CD4-positive, alpha-beta T cell treated with Interleukin-1 beta for 1 hour (primary cell): Measurements from ENCODE around the gene UNC119B.
"Not testable (repeated sequence)": the region's sequence is repeated elsewhere in the genome, so short reads cannot be mapped to it uniquely, and the experiment has no call there.

Experiments
- DNase-seq, 2 donors: peaks; one replicate each; pipeline ENCODE4 v3.0.0-alpha.2; 2020 to 2022

The UNC119B gene

DNA sequence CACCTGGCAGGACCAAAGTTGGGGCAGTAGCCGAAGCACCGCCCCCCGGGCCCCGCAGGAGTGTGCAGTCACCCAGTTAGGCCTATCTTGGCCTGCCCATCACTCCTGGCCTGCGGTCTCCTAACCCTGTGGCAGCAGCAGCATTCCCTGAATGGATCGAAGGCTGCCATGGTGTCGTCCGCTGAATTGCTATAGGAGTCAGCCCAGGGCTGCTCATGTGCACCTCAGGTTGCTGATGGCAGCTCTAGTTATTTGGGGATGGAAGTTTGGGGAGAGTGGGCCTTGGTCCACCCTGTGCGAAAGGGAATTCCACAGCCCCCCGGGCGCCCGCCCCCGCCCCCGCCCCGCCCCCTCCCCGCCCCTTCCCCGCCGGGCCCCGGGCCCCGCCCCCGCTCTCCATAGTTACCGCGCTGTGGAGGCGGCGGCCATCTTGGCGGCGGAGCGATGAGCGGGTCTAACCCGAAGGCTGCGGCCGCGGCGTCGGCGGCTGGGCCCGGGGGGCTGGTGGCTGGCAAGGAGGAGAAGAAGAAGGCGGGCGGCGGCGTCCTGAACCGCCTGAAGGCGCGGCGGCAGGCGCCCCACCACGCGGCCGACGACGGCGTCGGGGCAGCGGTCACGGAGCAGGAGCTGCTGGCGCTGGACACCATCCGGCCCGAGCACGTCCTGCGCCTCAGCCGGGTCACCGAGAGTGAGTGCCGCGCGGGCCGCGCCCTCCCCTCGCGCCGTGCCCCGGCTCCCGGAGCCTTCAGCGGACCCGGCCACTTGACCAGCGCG, at the start of gene UNC119B:
TSS of gene UNC119B (plus strand) at position 428 of the 774 bp plus-strand sequence. CDS start at position 445, 17 bp downstream.
- DNase-seq = peak; percentile 71 to 76

GRCh38 chr12:120661432-120661831, 48.8 kb upstream of the UNC119B start:
- DNase-seq = no peak

- peak in 1 of 2 donors; percentile 42 for DNase-seq
Measured at GRCh38 chr12:120662879-120663278, 47.4 kb upstream of the UNC119B start.

DNA sequence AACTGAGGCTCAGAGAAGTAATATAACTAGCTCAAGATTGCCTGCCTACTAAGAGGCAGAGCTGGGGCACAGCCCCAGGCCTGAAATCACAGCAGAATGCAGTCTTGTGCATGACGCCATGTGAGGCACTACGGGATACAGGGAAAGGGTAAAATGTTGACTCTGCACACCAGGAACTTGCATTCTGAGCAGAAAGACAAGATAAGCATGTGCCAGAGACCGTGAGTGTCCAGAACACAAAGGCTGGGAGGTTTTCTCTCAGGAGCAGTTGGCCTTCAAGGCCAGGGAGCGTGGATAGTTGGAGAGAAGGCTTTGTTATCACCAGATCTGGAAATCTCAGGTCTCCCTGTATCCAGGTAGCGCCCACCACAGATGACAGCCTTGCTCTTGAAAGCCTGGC, 46.5 kb upstream of the UNC119B start:
- no peak for DNase-seq

DNA sequence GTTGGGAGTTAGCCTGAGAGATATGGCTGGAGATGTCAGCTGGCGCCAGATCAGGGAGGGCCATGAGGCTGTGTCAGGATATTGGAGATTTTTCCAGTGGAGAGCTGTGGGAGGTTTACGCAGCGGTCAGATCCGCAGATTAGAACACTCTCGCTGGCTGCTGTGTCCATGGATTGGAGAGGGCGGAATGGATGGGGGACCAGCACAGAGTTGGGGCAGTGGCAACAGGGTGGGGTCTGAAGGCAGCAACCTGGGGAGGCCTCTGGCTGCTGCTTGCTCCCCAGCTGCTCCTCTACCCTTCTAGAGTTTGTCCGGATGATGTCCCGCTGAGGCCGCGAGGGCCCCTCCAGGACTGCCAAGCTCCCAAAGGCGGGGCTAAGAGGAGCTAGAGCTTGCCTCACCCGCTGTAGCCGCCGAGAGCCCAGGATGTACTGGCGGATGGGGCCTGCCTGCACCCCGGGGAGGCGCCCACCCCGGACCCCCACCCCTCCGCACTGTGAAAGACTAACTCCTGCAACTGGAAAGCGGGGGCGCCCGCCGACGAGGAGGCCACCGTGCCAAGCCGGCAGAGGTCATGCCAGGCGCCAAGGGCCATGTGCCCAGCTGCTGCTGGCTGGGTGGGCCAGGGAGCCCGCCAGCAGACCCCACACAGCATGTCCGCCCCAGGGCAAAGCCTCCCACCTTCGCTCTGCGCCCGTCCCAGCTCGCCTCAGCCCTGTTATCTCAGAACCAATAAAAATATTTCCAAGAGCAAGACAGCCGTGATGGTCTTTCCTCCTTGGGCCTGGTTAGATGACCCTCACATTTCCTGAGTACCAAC, 43.5 kb upstream of the UNC119B start:
- no peak for DNase-seq

DNA sequence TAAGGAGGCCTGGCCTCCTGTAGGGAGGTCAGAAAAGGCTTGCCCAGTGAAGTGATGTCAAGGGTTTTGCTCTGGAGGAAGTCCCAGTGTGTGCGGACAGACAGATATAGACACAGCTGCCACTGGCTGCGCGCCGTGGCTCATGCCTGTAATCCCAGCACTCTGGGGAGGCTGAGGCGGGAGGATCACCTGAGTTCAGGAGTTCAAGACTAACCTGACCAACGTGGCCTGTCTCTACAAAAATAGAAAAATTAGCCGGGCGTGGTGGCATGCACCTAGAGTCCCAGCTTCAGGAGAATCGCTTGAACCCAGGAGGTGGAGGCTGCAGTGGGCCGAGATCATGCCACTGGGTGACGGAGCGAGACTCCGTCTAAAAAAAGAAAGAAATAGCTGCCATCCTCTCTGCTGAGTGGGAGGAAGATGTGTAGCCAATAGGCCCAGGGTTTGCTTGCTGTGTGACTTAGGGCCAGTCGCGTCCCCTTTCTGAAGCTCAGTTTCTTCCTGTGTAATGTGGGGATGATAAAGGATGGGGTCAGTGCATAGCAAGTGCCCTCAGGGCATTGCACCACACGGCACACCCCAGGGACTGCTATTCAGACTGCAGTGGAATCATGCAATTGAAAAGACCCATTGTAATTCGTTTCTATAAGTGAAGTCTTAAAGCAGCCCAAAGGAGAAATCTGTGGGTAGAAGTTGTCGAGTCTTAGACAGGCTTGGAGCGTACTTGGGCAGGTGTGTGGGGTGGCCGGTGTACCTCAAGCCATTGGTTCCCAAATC, 42.0 kb upstream of the UNC119B start:
- no peak for DNase-seq

GRCh38 chr12:120668868-120669840, 41.1 kb upstream of the UNC119B start:
- DNase-seq = peak in 1 of 2 donors; percentile 40

GRCh38 chr12:120670237-120670636, 40.0 kb upstream of the UNC119B start:
- not testable (repeated sequence) for DNase-seq

DNA sequence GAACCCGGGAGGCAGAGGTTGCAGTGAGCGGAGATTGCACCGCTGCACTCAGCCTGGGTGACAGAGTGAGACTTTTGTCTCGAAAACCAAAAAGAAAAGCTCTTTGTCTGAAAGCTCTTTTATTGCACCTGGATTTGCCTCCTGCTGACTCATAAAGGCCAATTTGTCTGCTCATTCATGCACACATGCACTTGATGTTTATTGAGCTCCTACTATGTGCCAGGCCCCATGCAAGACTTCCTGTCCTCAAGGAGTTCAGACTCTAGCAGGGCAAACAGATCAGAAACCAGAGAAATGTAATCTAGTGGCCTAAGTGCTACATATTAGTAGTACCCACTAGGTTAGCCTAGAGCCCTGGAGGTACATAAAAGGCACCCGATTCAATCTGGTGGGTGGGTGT, 39.6 kb upstream of the UNC119B start:
- DNase-seq = no peak

DNA sequence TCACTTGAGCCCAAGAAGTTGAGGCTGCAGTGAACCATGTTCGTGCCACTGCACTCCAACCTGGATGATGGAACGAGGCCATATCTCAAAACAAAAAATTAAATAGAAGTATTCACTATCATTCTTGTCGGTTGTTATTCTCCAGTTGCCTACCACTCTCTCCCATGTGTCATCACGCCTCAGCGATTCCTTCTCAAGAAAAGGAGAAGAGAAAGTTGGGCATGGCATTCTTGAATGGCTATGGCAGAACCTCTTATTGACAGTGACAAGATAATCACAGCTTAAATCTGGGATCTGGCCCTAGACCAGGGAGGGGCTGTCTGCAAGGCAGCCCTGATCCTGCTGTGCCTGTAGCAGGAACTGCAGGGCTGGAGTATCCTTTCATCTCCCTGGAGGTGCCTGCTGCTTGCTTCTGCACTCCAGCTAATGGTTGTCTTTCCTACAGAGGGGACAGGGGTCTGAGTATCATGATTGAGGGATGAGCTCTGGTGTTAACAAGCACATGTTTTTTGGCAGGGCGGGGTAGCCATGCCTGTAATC, 36.1 kb upstream of the UNC119B start:
- DNase-seq = peak in 1 of 2 donors; percentile 39

- DNase-seq = peak in 1 of 2 donors; percentile 29
Measured at GRCh38 chr12:120677765-120678473, 32.3 kb upstream of the UNC119B start.

GRCh38 chr12:120678572-120678971, 31.7 kb upstream of the UNC119B start:
- no peak for DNase-seq

DNA sequence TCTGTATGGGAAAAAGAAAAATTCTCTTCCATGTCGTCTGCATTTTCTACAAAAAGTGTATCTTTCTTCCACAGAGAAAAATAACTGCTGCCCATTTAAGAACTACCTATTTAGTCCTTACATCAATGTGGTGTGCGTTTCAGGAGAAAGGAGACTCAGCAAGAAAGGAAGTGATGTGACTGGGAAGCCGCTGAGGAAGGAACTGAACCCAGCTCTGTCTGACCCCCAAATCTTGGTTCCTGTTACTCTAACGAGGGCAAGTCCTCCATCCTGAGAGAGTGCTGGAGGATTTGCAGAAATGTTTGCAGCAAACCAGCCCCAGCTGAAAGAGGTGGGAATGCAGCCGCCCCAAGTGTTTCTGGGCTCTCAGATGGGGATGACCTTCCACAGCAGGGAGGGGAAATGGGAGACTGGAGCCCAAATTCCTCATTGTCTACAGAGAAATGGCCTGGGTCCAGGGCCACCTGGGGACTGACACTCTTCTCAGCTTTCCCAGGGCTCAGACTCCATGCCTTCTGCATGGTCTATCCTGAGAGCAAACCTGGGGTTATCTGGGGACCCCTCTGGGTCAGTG, 30.0 kb upstream of the UNC119B start:
- DNase-seq = no peak

- peak in 1 of 2 donors; percentile 18 for DNase-seq
Measured at GRCh38 chr12:120684523-120684932, 25.7 kb upstream of the UNC119B start.

DNA sequence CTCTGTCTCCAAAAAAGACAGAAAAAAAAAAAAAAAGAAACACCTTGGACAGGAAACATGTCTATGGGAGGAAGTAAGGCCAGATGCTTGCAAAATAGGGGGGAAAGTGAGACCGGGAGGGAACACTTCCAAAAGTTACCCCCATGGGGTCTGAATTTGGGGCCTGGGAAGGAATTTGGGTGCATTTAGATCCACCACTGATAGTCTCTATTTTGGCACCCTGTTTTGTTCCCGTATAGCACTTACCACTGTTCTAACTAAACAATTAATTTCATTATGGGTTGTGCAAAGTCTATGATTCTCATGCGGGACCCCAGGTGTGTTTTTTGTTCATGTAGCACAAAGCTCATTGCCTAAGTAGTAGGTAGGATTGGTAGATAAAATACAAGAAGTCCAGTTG, 24.7 kb upstream of the UNC119B start:
- DNase-seq = no peak

DNA sequence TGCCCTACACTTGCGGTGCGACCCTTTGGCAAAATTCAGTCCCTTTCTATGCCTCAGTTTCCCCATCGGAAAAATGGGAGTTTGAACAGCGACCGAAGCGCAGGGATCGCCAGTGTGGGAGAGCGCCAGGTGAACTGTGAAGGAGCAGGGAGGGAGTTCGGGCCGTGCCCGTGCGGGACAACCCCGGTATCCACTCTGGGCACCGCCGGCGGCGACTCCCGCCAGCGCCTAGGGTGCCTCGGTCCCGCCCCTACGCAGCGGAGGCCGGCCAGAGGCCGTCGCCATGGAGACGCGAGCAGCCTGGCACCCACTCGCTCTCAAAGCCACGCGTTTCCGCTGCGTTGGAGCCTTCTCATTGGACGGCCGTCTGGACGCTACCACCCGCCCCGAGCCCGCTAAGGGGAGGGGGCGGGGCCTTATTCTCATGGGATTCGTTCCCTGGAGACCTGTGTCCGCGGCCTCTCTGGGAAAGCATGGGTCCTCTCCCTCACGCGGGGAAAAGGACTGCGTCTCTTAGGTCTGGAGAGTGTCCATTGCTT, 24.0 kb upstream of the UNC119B start:
- DNase-seq = peak; percentile 97 to 98

DNA sequence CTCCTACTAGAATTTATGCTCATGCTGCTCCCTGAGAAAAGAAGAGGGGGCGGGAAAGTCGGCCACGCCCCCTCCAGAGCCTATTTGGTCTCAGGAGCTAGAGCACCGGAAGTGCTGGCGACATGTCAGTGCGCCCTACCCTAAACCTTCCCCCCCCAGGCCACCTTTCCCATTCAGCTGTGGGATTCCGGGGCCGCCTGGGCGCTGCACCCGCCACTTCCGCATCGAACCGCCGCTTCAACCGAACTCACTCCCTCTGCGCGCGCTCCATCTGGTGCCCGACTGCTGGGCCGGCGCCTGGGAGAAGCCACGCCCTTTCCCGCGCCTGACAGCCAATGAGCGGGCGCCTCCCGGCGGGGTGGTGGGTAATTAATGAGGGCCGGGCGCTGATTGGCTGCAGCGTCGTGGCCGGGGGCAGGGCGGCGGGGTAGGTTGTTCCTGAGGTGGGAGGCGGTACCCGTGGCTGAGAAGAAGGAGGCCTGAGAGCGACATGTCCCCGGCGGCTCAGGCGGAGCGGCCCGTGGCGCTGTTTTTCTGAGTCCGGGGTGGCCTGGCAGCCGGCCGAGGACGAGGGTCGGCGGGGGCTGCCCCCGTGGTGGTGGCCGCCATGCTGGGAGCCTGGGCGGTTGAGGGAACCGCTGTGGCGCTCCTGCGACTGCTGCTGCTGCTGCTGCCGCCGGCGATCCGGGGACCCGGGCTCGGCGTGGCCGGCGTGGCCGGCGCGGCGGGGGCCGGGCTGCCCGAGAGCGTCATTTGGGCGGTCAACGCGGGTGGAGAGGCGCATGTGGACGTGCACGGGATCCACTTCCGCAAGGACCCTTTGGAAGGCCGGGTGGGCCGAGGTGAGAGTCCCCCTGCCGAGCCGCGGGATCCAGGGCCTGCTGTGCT, 23.3 kb upstream of the UNC119B start, which contains the start of gene MLEC:
TSS of gene MLEC (plus strand) at position 460 of the 888 bp plus-strand sequence. CDS start at position 608, 148 bp downstream.
- peak; percentile 99 for DNase-seq

GRCh38 chr12:120687578-120688289, 22.5 kb upstream of the UNC119B start:
- DNase-seq = peak in 1 of 2 donors; percentile 24
